ENCODE results near the gene CLEC2D.
"Not testable (repeated sequence)": the region's sequence is repeated elsewhere in the genome, so short reads cannot be mapped to it uniquely, and the experiment has no call there.

Gene CLEC2D

DNA sequence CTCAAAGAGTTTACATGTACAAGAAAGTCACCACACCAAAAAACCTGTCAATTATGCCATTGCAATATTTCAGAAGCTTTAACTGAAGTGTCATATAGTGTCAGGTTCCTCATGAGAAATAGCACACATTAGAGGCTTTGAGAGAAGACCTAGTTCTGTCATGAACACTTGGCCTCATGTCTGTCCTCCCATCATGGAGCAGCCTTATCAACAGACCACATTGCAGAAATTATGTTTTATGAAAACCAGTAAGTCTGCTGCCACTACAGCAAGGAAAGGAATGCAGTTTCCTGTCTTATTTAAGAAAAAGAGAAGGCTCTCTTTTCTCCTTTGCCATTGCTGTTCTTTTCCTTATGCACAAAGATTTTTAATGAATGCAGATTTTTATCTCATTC, 26.2 kb upstream of the CLEC2D start:
- H3K4ac ChIP-seq (ENCODE audit: low read depth, low read length): no peak overlapping the region
- no peak overlapping the region for H2BK15ac ChIP-seq (replicated peaks; ENCODE audit: low read depth)
- H3K56ac ChIP-seq (ENCODE audit: low read length): no peak overlapping the region
- no peak overlapping the region for H3K4me2 ChIP-seq (ENCODE audit: low read length)
- H4K8ac ChIP-seq (ENCODE audit: low read depth, low read length): no peak overlapping the region
- no peak overlapping the region for H3K23ac ChIP-seq (ENCODE audit: low read length)
- no peak overlapping the region for H3K9ac ChIP-seq (ENCODE audit: low read length)
- no peaks in the 10 kb centered on the region for H3K79me2 ChIP-seq (ENCODE audit: control insufficient read depth, insufficient read depth, low read length)
- no peak overlapping the region for H2BK5ac ChIP-seq (ENCODE audit: low read length)
- no peak overlapping the region for H2AK5ac ChIP-seq (ENCODE audit: low read length)
- no peak overlapping the region for H4K5ac ChIP-seq (ENCODE audit: low read length)
- DNase-seq: no peak
- H3K36me3 ChIP-seq (ENCODE audit: control insufficient read depth, insufficient read depth, low read length): no peaks in the 10 kb centered on the region
- H3K27ac ChIP-seq (ENCODE audit: low read depth, low read length): no peak overlapping the region
- H3K18ac ChIP-seq (ENCODE audit: low read length): no peak overlapping the region
- H3K27me3 ChIP-seq (ENCODE audit: insufficient read depth, low read length, poor library complexity): no peaks in the 10 kb centered on the region
- H3K79me1 ChIP-seq (ENCODE audit: low read length): no peaks in the 10 kb centered on the region
- H2BK120ac ChIP-seq (ENCODE audit: low read depth, low read length): no peak overlapping the region
- no peak overlapping the region for H3K4me3 ChIP-seq (ENCODE audit: low read length)
- peaks cover 1% of the 10 kb centered on the region for H3K4me1 ChIP-seq (ENCODE audit: control insufficient read depth, low read depth, low read length)

DNA sequence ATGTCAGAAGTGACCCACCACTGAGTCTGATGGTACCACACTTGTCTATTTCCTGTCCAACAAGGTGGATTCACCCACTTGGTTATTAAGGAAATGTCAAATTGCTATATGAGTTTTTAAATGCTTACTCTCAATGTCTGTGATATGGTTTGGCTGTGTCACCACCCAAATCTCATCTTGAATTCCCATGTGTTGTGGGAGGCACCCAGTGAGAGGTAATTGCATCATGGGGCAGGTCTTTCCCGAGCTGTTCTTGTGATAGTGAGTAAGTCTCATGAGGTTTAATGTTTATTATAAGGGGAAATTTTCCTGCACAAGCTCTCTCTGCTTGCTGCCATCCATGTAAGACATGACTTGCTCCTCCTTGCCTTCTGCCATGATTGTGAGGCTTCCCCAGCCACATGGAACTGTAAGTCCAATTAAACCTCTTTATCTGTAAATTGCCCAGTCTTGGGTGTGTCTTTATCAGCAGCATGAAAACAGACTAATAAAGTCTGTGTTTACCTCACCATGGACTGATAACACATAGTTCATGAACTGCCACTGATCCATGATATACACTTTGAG, 24.4 kb upstream of the CLEC2D start:
- DNase-seq; H3K27me3 ChIP-seq (ENCODE audit: insufficient read depth, low read length, poor library complexity); H3K4me1 ChIP-seq (ENCODE audit: control insufficient read depth, low read depth, low read length); H2AK5ac ChIP-seq (ENCODE audit: low read length); H2BK120ac ChIP-seq (ENCODE audit: low read depth, low read length); H2BK5ac ChIP-seq (ENCODE audit: low read length); H4K5ac ChIP-seq (ENCODE audit: low read length); H3K18ac ChIP-seq (ENCODE audit: low read length); H3K27ac ChIP-seq (ENCODE audit: low read depth, low read length); H3K36me3 ChIP-seq (ENCODE audit: control insufficient read depth, insufficient read depth, low read length); H3K23ac ChIP-seq (ENCODE audit: low read length); H3K4me3 ChIP-seq (ENCODE audit: low read length); H3K79me1 ChIP-seq (ENCODE audit: low read length); H3K79me2 ChIP-seq (ENCODE audit: control insufficient read depth, insufficient read depth, low read length); H3K56ac ChIP-seq (ENCODE audit: low read length); H4K8ac ChIP-seq (ENCODE audit: low read depth, low read length); H3K4me2 ChIP-seq (ENCODE audit: low read length); H3K4ac ChIP-seq (ENCODE audit: low read depth, low read length); H3K9ac ChIP-seq (ENCODE audit: low read length); H2BK15ac ChIP-seq (replicated peaks; ENCODE audit: low read depth): not testable (repeated sequence)
- no CpG with 5 or more reads among the region's 1 CpG for WGBS (ENCODE audit: extremely low coverage, insufficient coverage, low lambda C conversion rate)

DNA sequence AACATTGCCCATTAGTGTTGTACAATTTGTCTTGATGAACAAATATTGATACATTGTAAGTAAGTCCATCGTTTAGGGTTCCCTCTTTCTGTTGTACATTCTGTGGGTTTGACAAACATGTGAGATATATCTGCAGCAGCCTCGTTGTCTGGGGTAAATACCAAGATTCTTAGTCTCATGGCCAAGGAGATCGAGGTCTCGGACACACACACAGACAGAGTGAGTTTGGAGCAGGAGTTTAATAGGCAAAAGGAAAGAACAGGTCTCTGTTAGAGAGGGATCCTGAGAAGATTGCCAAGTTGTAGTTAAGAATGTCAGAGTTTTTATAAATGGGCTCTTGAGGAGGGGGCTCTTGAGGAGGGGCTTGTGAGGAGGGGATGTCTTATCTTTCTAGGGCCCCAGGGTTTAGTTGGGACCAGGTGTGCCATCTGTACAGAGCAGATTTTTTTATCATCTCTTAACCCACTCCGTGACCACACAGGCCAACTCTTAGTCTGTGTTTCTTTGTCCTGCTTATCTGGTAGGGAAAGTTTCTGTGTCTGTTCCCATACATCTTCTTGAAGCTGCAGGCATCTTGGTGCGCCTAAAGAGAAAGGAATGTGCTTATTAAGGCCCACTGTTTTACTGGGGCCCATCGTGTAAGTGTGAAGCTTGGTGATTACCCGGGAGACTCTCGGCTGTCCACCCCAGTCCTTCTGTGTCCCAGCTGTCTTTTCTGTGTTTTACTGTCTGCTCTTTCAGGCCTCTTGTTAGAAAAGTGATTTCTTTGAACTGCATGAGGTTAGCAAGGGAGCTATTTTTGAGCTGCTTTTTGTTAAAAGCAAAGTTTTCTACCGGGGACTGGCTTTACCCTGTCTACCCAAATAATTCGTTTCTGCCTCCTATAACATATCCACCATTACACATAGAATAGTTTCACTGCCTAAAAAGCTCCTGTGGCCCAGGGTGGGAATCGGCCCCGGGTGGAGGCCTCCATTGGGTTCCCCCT, 22.4 kb upstream of the CLEC2D start:
- H2BK15ac ChIP-seq (replicated peaks; ENCODE audit: low read depth): no peak overlapping the region
- peak overlapping the region; percentile 94 for H3K56ac ChIP-seq (ENCODE audit: low read length)
- H3K36me3 ChIP-seq (ENCODE audit: control insufficient read depth, insufficient read depth, low read length): no peaks in the 10 kb centered on the region
- H3K23ac ChIP-seq (ENCODE audit: low read length): no peak overlapping the region
- peak overlapping the region; percentile 78 for H3K4me3 ChIP-seq (ENCODE audit: low read length)
- peaks cover 6% of the 10 kb centered on the region for H3K4me1 ChIP-seq (ENCODE audit: control insufficient read depth, low read depth, low read length)
- H3K79me2 ChIP-seq (ENCODE audit: control insufficient read depth, insufficient read depth, low read length): peaks cover 1% of the 10 kb centered on the region
- peak; percentile 73 for DNase-seq
- H4K8ac ChIP-seq (ENCODE audit: low read depth, low read length): no peak overlapping the region
- H3K79me1 ChIP-seq (ENCODE audit: low read length): peaks cover 2% of the 10 kb centered on the region
- peak overlapping the region; percentile 96 for H3K27ac ChIP-seq (ENCODE audit: low read depth, low read length)
- peak overlapping the region; percentile 80 for H3K4me2 ChIP-seq (ENCODE audit: low read length)
- H3K4ac ChIP-seq (ENCODE audit: low read depth, low read length): peak overlapping the region; percentile 8
- peak overlapping the region; percentile 84 for H3K18ac ChIP-seq (ENCODE audit: low read length)
- H2BK120ac ChIP-seq (ENCODE audit: low read depth, low read length): no peak overlapping the region
- no peak overlapping the region for H2AK5ac ChIP-seq (ENCODE audit: low read length)
- peak overlapping the region; percentile 93 for H3K9ac ChIP-seq (ENCODE audit: low read length)
- no peaks in the 10 kb centered on the region for H3K27me3 ChIP-seq (ENCODE audit: insufficient read depth, low read length, poor library complexity)
- H4K5ac ChIP-seq (ENCODE audit: low read length): peak overlapping the region; percentile 87
- peak overlapping the region; percentile 45 for H2BK5ac ChIP-seq (ENCODE audit: low read length)
- WGBS (ENCODE audit: extremely low coverage, insufficient coverage, low lambda C conversion rate): no CpG with 5 or more reads among the region's 13 CpGs

GRCh38 chr12:9647825-9648700, 21.4 kb upstream of the CLEC2D start:
- no peaks in the 10 kb centered on the region for H3K27me3 ChIP-seq (ENCODE audit: insufficient read depth, low read length, poor library complexity)
- no peak overlapping the region for H3K23ac ChIP-seq (ENCODE audit: low read length)
- peak overlapping the region; percentile 83 for H3K4me2 ChIP-seq (ENCODE audit: low read length)
- peaks cover 2% of the 10 kb centered on the region for H3K79me1 ChIP-seq (ENCODE audit: low read length)
- peak; percentile 93 for DNase-seq
- H3K56ac ChIP-seq (ENCODE audit: low read length): peak overlapping the region; percentile 94
- H3K27ac ChIP-seq (ENCODE audit: low read depth, low read length): peak overlapping the region; percentile 96
- peak overlapping the region; percentile 93 for H3K9ac ChIP-seq (ENCODE audit: low read length)
- H3K79me2 ChIP-seq (ENCODE audit: control insufficient read depth, insufficient read depth, low read length): peaks cover 1% of the 10 kb centered on the region
- H2BK120ac ChIP-seq (ENCODE audit: low read depth, low read length): no peak overlapping the region
- H3K18ac ChIP-seq (ENCODE audit: low read length): peak overlapping the region; percentile 84
- H3K36me3 ChIP-seq (ENCODE audit: control insufficient read depth, insufficient read depth, low read length): no peaks in the 10 kb centered on the region
- H2BK5ac ChIP-seq (ENCODE audit: low read length): peak overlapping the region; percentile 62
- H4K8ac ChIP-seq (ENCODE audit: low read depth, low read length): no peak overlapping the region
- peaks cover 6% of the 10 kb centered on the region for H3K4me1 ChIP-seq (ENCODE audit: control insufficient read depth, low read depth, low read length)
- no peak overlapping the region for H2BK15ac ChIP-seq (replicated peaks; ENCODE audit: low read depth)
- peak overlapping the region; percentile 62 for H3K4ac ChIP-seq (ENCODE audit: low read depth, low read length)
- H4K5ac ChIP-seq (ENCODE audit: low read length): peak overlapping the region; percentile 87
- no CpG with 5 or more reads among the region's 55 CpGs for WGBS (ENCODE audit: extremely low coverage, insufficient coverage, low lambda C conversion rate)
- peak overlapping the region; percentile 78 for H3K4me3 ChIP-seq (ENCODE audit: low read length)
- no peak overlapping the region for H2AK5ac ChIP-seq (ENCODE audit: low read length)

- no CpG with 5 or more reads among the region's 13 CpGs for WGBS (ENCODE audit: extremely low coverage, insufficient coverage, low lambda C conversion rate)
- Histone ChIP-seq H3K9ac (ENCODE audit: low read length) (peak overlapping the region; percentile 93), H3K36me3 (ENCODE audit: control insufficient read depth, insufficient read depth, low read length) (no peaks in the 10 kb centered on the region), H2BK120ac (ENCODE audit: low read depth, low read length) (no peak overlapping the region), H3K4me1 (ENCODE audit: control insufficient read depth, low read depth, low read length) (peaks cover 6% of the 10 kb centered on the region), H4K5ac (ENCODE audit: low read length) (no peak overlapping the region), H3K18ac (ENCODE audit: low read length) (peak overlapping the region; percentile 84), H2BK5ac (ENCODE audit: low read length) (no peak overlapping the region), H2AK5ac (ENCODE audit: low read length) (no peak overlapping the region), H3K27me3 (ENCODE audit: insufficient read depth, low read length, poor library complexity) (no peaks in the 10 kb centered on the region), H3K56ac (ENCODE audit: low read length) (peak overlapping the region; percentile 94), H3K27ac (ENCODE audit: low read depth, low read length) (peak overlapping the region; percentile 96), H3K4ac (ENCODE audit: low read depth, low read length) (peak overlapping the region; percentile 62), H3K4me3 (ENCODE audit: low read length) (peak overlapping the region; percentile 78), H3K4me2 (ENCODE audit: low read length) (peak overlapping the region; percentile 83), H2BK15ac (replicated peaks; ENCODE audit: low read depth) (no peak overlapping the region), H3K79me1 (ENCODE audit: low read length) (peaks cover 2% of the 10 kb centered on the region), H4K8ac (ENCODE audit: low read depth, low read length) (no peak overlapping the region), H3K23ac (ENCODE audit: low read length) (no peak overlapping the region), H3K79me2 (ENCODE audit: control insufficient read depth, insufficient read depth, low read length) (peaks cover 1% of the 10 kb centered on the region)
- no peak for DNase-seq
Measured at GRCh38 chr12:9648701-9649531, 20.6 kb upstream of the CLEC2D start.
